Measurements from ENCODE around the gene HSPA8.
"Not testable (repeated sequence)": the region's sequence is repeated elsewhere in the genome, so short reads cannot be mapped to it uniquely, and the experiment has no call there.

Gene HSPA8

GRCh38 chr11:123069908-123070821, 8.2 kb upstream of the HSPA8 start:
- DNase-seq = peak; percentile 68

- DNase-seq = no peak
Measured at GRCh38 chr11:123065621-123066020, 3.7 kb upstream of the HSPA8 start.

GRCh38 chr11:123063826-123064657, 2.1 kb upstream of the HSPA8 start:
- peak; percentile 10 for DNase-seq

- peak; percentile 59 for DNase-seq
Measured at GRCh38 chr11:123062892-123063825, 1.2 kb upstream of the HSPA8 start.

- peak; percentile 99 for DNase-seq
Measured at GRCh38 chr11:123062158-123062891, 389 bp upstream of the HSPA8 start.

GRCh38 chr11:123060277-123061000, 1.5 kb downstream of the HSPA8 start:
- no peak for DNase-seq

GRCh38 chr11:123059041-123059920, 2.7 kb downstream of the HSPA8 start:
- DNase-seq = not testable (repeated sequence)

GRCh38 chr11:123057661-123058305, 4.2 kb downstream of the HSPA8 start:
- DNase-seq = no peak

- DNase-seq = no peak
Measured at GRCh38 chr11:123056835-123057491, 5.0 kb downstream of the HSPA8 start.

GRCh38 chr11:123055191-123055901, 6.6 kb downstream of the HSPA8 start:
- DNase-seq = no peak

GRCh38 chr11:123054301-123055065, 7.5 kb downstream of the HSPA8 start:
- DNase-seq = peak; percentile 85

GRCh38 chr11:123052901-123053721, 8.8 kb downstream of the HSPA8 start:
- DNase-seq = no peak

GRCh38 chr11:123051634-123052033, 10.3 kb downstream of the HSPA8 start:
- DNase-seq = no peak

GRCh38 chr11:123051146-123051545, 10.8 kb downstream of the HSPA8 start:
- DNase-seq = no peak

- DNase-seq = no peak
Measured at GRCh38 chr11:123047947-123048293, 14.0 kb downstream of the HSPA8 start.

- DNase-seq = no peak
Measured at GRCh38 chr11:123047266-123047946, 14.5 kb downstream of the HSPA8 start.

All from NCI-H2029 treated with DMSO at 0.1 percent for 48 hours (cell line).